ENCODE results near the gene PUS7L.

- no peak for TF ChIP-seq POLR2A (IDR thresholded peaks at IDR 0.05; ENCODE audit: low read depth, low read length)
- no peak for TF ChIP-seq TAF1 (IDR thresholded peaks at IDR 0.05; ENCODE audit: low read depth, low read length)
- no peak for TF ChIP-seq POLR2AphosphoS5 (IDR thresholded peaks at IDR 0.05; ENCODE audit: low read depth, low read length)
- TF ChIP-seq SPI1 (IDR thresholded peaks at IDR 0.05; ENCODE audit: low read depth, low read length), result no peak
- no peak for TF ChIP-seq PAX5 (IDR thresholded peaks at IDR 0.05; ENCODE audit: insufficient read depth, low read length, severe bottlenecking)
Observed at GRCh38 chr12:43750814-43751213, 7.8 kb downstream of the PUS7L start.

Measured in GM12891 (cell line).